ENCODE data around the gene PAWR. TPM values are rescaled to one million over a fixed set of nuclear protein-coding genes. Genes with fewer than 3 reads are reported as not detected.
A peak's percentile ranks its signal among the peaks of the same experiment; 100 is the strongest.

The PAWR gene
- total and polyA plus RNA-seq, 2 donors from 2014 or later, result 30.7 to 69.2 TPM

- no peak overlapping the region for H3K27ac ChIP-seq (ENCODE audit: low read depth in 2 of 2, low read length in 2 of 2)
- intact Hi-C loops (cut with DNase I), result no loop called here
- peaks cover 0 to 3% (median under 1%) of the 10 kb centered on the region in 3 donors for H3K4me1 ChIP-seq (ENCODE audit: control insufficient read depth in 2 of 3, insufficient read depth in 2 of 3, low read depth in 1 of 3, low read length in 3 of 3)
- FAIRE-seq, result no peak
- H3K36me3 ChIP-seq (ENCODE audit: control insufficient read depth in 2 of 3, insufficient read depth in 3 of 3, low read length in 3 of 3), result no peaks in the 10 kb centered on the region
- DNase-seq, result no peak
- H3K9ac ChIP-seq (ENCODE audit: low read length in 3 of 3), result no peak overlapping the region
- H3K4me3 ChIP-seq (ENCODE audit: low read length in 3 of 3), result no peak overlapping the region
- TF ChIP-seq CTCF (IDR thresholded peaks at IDR 0.05; ENCODE audit: borderline replicate concordance, extremely low read depth, insufficient read depth), result no peak
- no peaks in the 10 kb centered on the region for H3K27me3 ChIP-seq (ENCODE audit: control insufficient read depth, insufficient read depth, low read length)
- no peaks in the 10 kb centered on the region for H3K9me3 ChIP-seq (ENCODE audit: control insufficient read depth in 2 of 3, insufficient read depth in 1 of 3, low read length in 3 of 3)
Observed at GRCh38 chr12:79668113-79668512, 22.7 kb downstream of the PAWR start.

- Histone ChIP-seq H3K4me3 (ENCODE audit: low read length in 3 of 3) (no peak overlapping the region), H3K27me3 (ENCODE audit: control insufficient read depth, insufficient read depth, low read length) (no peaks in the 10 kb centered on the region), H3K4me1 (ENCODE audit: control insufficient read depth in 2 of 3, insufficient read depth in 2 of 3, low read depth in 1 of 3, low read length in 3 of 3) (peaks cover 0 to 3% (median 2%) of the 10 kb centered on the region in 3 donors), H3K27ac (ENCODE audit: low read depth in 2 of 2, low read length in 2 of 2) (no peak overlapping the region), H3K9me3 (ENCODE audit: control insufficient read depth in 2 of 3, insufficient read depth in 1 of 3, low read length in 3 of 3) (no peaks in the 10 kb centered on the region), H3K36me3 (ENCODE audit: control insufficient read depth in 2 of 3, insufficient read depth in 3 of 3, low read length in 3 of 3) (no peaks in the 10 kb centered on the region), H3K9ac (ENCODE audit: low read length in 3 of 3) (no peak overlapping the region)
- no peak for TF ChIP-seq CTCF (IDR thresholded peaks at IDR 0.05; ENCODE audit: borderline replicate concordance, extremely low read depth, insufficient read depth)
- FAIRE-seq (peak; percentile 62), DNase-seq (peak in 2 of 5 donors; percentile 26 to 57)
- intact Hi-C loops (cut with DNase I), result no loop called here
Observed at GRCh38 chr12:79665212-79665887, 25.4 kb downstream of the PAWR start.

- Histone ChIP-seq H3K27ac (ENCODE audit: low read depth in 2 of 2, low read length in 2 of 2) (no peak overlapping the region), H3K4me3 (ENCODE audit: low read length in 3 of 3) (no peak overlapping the region), H3K9me3 (ENCODE audit: control insufficient read depth in 2 of 3, insufficient read depth in 1 of 3, low read length in 3 of 3) (no peaks in the 10 kb centered on the region), H3K9ac (ENCODE audit: low read length in 3 of 3) (no peak overlapping the region), H3K4me1 (ENCODE audit: control insufficient read depth in 2 of 3, insufficient read depth in 2 of 3, low read depth in 1 of 3, low read length in 3 of 3) (peaks cover 0 to 3% (median 2%) of the 10 kb centered on the region in 3 donors), H3K27me3 (ENCODE audit: control insufficient read depth, insufficient read depth, low read length) (no peaks in the 10 kb centered on the region), H3K36me3 (ENCODE audit: control insufficient read depth in 2 of 3, insufficient read depth in 3 of 3, low read length in 3 of 3) (no peaks in the 10 kb centered on the region)
- intact Hi-C loops (cut with DNase I), result no loop called here
- TF ChIP-seq CTCF (IDR thresholded peaks at IDR 0.05; ENCODE audit: borderline replicate concordance, extremely low read depth, insufficient read depth), result no peak
- FAIRE-seq (no peak), DNase-seq (no peak)
Observed at GRCh38 chr12:79664518-79664917, 26.2 kb downstream of the PAWR start.

All from kidney (tissue), 14 donors.